ENCODE measurements around the gene MICU1.
A peak's percentile ranks its signal among the peaks of the same experiment; 100 is the strongest.
"Not testable (repeated sequence)": the region's sequence is repeated elsewhere in the genome, so short reads cannot be mapped to it uniquely, and the experiment has no call there.

MICU1 gene

DNA sequence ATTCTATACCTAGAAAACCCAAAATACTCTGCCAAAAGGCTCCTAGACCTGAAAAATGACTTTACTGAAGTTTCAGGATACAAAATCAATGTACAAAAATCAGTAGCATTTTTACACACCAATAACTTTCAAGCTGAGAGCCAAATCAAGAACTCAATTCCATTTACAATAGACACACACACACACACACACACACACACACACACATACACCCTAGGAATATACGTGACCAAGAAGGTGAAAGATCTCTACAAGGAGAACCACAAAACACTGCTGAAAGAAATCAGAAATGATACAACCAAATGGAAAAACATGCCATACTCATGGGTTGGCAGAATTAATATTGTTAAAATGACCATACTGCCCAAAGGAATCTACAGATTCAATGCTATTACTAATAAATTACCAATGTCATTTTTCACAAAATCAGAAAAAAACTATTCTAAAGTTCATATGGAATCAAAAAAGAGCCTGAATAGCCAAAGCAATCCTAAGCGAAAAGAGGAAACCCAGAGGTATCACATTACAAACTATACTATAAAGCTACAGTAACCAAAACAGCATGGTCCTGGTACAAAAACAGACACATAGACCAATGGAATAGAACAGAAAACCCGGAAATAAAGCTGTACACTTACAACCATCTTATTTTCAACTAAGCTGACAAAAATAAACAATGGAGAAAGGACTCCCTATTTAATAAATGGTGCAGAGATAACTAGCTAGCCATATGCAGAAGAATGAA is 122.0 kb downstream of the MICU1 start:
- DNase-seq (ENCODE audit: low read depth): no peak

DNA sequence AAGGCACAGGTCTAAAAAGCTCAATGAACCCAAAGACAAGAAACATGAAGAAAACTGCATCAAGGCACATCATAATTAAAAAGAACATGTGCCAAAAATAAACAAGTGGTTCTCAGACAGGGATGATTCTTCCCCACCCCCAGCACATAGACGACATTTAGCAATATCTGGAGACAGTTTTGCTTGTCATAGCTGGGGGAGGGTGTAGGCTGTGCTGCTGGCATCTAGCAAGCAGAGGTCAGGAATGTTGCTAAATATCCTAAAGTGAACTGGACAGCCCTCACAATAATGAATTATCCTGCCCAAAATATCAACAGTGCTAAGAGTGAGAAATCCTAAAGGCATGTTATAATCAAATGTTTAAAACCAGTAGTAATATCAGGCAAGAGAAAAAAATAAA is 122.6 kb downstream of the MICU1 start:
- DNase-seq (ENCODE audit: low read depth): peak; percentile 92

DNA sequence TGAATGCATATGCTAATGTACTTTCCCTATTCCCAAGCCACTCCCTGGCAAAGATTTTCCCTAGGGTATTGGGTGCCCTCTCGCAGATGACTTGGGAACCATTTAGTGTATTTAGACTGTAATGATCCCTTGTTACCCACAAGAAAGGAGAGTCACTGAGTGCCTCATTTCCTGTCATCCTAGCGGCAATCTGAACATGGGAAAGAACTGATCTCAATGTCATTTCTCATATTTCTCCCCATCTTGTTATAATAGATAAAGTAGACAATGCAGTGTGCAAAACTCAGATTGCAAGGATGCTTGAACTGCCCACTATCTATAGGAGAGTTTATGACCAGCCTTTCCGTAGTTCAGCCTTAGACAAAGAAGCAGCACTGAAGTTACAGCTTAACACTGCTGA is 123.3 kb downstream of the MICU1 start:
- peak; percentile 44 for DNase-seq (ENCODE audit: low read depth)

DNA sequence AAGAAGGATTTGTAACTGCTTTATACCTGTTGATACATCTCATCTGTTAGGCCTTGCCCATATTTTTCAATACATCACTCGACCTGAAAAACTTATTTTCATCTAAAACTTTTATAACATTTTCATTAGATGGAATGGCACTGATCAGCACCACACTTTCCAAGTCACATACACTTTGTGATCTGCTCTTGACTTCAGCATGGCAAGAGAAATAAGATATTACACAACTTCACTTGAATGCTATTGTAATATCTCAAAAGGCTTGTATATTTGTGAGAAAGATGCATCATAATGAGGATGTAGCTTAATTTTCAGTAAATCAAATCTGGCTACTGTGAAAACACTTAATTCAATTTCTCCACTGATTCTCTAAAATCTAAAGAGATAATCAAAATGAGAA is 126.2 kb downstream of the MICU1 start:
- no peak for DNase-seq (ENCODE audit: low read depth)

DNA sequence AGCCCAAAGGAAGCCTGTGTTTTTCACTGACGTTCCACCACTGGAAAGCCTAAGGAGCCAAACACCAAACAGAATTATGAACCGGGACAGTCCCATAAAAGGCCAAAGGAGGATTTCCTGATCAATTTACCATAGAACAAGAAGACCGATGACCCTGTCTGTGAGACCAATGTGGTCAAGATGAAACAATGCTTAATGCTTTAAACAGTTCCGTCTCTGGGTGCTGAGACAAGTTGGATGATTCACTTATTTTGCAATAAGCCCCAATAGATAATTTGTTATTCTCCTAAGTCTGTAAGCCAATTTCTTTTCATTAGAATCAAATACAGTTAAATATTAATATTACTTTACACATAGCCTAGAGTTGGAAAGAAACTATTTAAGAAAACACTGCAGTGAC is 134.9 kb downstream of the MICU1 start:
- DNase-seq (ENCODE audit: low read depth): no peak

DNA sequence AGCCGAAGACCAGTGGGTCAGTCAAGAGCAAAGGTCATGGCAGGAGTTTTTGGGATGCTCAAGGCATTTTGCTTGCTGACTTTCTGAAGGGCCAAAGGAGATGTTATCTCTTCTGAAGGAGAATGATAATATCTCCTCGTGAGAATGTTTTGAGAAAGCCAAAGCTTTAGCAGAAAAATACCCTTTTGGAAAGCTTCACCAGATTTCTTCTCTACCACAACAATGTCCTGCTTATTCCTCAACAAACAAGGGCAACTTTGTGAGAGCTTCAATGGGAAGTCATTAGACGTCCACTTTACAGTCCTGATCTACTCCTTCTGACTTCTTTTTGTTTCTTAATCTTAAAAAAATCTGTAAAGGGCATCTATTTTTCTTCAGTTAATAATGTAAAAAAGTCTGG is 138.4 kb downstream of the MICU1 start:
- no peak for DNase-seq (ENCODE audit: low read depth)

DNA sequence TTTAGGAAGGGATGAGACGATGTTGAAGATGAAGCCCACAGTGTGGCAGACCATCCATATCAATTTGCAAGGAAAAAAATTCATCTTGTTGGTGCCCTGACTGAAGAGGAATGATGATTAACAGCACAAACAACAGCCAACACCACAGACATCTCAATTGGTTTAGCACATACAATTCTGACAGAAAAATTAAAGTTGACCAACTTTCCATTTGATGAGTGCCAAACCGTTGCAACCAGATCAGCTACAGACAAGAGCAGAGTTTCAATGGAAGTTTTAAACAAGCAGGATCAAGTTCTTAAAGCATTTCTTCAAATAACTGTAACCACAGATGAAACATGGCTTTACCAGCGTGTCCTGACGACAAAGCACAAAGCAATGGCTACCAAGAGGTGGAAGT is 138.8 kb downstream of the MICU1 start:
- no peak for DNase-seq (ENCODE audit: low read depth)

DNA sequence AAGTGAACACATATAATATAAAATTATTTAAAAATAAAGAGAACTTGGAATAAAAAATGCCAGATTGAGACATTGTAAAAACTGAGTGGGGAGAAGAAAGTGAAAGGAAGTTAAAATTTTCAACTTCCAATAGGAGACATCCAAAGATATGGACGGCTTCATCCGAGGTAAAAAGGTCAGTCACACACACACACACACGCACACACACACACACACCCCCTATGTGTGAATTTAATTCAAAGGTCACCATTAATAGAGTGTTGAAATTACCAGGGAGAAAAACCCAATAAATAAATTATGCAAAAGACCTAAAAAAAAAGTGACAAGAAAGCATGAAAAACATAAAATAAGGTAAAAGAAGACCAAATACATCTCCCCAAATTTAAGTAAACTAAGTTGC is 140.2 kb downstream of the MICU1 start:
- DNase-seq (ENCODE audit: low read depth): no peak

DNA sequence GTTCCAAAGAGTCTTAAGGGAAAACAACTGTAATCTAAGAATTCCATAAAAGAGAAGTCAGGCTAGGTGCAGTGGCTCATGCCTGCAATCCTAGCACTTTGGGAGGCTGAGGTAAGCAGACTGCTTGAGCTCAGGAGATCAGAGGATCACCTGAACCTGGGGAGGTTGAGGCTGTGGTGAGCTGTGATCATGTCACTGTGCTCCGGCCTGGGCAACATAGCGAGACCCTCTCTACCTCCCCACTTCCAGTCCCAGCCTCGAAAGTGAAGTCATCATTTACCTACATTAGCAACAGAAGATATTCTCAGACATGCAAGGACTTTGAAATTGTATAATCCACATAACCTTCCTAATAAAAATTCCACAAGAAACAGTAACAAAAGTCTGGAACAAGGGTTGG is 141.4 kb downstream of the MICU1 start:
- DNase-seq (ENCODE audit: low read depth): no peak

DNA sequence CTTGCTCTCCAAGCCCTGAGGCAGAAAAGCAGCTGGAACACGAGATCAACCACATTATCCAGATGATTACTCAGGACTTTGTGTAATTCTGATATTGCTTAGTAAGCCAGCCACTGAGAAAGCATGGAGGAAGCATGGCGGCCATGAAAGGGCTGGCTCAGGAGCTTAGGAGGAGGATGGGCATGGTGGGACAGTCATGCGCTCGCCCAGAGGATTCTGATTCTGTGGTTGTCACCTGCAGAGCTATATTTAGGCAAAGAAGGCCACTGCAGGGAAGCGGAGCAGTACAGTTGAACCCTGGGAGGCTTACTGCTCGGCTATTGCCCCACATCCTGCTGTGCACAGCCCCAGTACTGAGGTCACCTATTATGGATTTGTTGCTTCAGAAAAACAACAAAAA is 142.4 kb downstream of the MICU1 start:
- DNase-seq (ENCODE audit: low read depth): no peak

DNA sequence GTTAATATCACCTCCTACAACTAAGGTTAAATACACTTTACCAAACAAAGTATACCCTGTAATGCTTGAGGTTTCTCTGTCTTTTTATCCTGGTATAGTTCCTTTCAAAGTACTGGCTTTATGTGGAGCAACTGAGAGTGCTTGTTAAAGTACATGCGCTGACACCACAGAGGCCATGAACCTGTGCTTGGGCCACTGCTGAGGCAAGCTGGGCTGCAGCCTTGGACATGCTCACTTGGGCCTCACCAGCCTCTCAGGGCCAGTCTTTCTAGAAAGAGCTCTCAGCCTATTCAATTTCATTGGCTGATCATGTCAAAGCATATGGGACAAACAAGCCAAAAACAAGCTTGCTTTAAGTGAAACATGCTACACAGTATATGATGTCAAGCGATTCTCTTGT is 145.0 kb downstream of the MICU1 start:
- no peak for DNase-seq (ENCODE audit: low read depth)

DNA sequence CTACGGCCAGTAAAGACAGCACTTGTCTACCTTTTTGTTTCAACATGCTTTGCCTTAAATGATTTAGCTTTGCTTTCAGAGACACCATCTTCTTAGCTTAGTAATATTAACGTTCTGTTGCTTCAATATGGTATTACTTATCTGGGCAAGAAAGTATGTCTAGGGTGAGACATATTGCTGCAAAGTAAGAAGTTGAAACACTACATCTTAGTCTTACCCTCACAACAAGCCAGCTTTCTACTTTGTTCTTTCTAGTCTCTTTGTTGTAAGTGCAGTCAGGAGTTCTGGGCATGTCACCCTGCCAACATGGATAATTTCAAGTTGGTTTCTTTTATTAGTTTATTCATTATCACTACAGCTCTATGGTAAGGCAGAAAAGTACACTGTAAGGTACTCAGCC is 148.4 kb downstream of the MICU1 start:
- DNase-seq (ENCODE audit: low read depth): no peak

DNA sequence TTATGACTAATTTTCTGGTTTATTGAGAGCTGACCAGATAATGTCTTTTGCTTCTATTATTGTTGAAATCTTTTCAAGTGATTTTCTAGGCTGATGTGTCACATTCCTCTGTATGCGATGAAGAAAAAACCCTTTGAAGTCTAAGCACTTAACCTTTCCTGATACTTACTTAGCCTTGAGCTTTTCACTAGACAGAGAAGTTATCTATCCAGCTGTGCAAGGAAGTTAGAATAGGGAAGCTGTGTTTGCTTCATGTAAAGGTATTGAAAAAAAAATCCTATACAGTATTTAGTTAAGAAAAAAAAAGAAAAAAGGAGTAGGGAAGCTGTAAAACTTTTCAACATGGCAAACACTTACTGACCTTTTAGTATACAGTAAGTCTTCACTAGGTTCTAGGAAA is 153.6 kb downstream of the MICU1 start:
- no peak for DNase-seq (ENCODE audit: low read depth)

DNA sequence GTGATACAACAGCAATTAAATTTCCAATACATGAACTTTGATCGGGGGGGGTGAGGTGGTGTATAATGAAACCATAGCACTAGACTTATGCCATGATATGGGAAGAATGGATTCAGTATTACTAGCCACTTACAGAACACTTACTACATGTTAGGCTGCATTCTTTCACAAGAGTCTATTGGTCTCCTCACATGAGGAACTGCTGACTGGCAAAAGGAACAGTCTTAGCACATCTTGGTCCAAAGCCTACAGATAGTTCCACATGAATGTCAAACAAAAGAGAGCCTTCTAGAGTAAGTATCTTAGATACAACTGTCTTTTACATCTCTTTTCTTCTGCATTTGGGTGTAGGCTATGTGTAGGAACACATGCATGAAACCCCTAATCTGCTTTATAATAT is 155.2 kb downstream of the MICU1 start:
- no peak for DNase-seq (ENCODE audit: low read depth)

DNA sequence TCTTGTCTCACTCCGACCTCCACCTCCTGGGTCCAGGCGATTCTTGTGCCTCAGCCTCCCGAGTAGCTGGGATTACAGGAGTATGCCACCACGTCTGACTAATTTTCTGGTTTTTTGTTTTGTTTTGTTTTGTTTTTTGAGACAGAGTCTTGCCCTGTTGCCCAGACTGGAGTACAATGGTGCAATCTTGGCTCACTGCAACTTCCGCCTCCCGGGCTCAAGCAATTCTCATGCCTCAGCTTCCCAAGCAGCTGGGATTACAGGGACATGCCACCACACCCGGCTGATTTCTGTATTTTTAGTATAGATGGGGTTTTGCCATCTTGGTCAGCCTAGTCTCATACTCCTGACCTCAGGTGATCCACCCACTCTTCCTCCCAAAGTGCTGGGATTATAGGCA is 158.8 kb downstream of the MICU1 start:
- not testable (repeated sequence) for DNase-seq (ENCODE audit: low read depth)

DNA sequence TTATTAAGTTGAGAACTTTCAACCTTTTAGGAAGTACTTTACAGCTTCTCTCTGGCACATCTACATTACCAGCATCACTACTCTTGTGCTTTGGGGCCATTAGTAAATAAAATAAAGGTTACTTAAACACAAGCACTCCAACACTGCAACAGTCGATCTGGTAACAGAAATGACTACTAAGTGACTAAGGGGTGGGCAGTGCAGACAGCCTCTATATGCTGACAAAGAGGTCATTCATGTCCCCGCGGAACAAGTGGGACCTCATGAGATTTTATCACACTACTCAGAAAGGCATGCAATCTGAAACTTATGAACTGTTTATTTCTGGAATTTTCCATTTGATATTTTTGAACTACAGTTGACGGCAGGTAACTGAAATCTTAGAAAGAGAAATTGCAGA is 159.9 kb downstream of the MICU1 start:
- peak; percentile 11 for DNase-seq (ENCODE audit: low read depth)

DNA sequence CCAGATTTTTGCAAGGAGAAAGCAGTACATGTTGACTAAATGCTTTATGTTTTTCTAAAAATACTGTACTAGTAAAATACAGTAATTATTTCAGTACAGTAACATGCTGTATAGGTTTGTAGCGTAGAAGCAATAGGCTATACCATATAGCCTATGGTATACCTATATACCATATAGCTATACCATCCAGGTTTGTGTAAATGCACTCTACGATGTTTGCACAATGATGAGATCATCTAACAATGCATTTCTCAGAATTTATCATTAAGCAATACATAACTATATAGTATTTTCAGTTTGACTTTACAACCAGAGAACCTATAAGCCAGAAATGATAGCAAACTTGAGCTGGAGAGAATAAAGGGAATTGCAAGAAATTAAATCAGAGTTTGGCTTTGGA is 161.4 kb downstream of the MICU1 start:
- no peak for DNase-seq (ENCODE audit: low read depth)

DNA sequence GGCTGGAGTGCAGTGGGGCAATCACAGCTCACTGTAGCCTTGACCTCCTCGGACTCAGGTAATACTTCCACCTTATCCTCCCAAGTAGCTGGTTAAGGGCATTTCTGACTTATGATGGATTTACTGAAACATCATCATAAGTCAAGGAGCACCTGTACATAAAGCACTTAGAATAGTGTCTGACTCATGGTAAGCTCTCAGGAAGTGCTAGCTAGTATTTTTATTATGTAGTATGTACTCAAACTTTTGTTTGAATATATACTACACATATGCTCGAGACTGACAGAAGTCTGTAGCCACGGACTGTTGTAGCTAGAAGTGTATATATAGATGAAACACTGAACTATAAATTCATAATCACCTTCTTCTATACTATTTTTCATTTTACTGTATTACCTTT is 163.6 kb downstream of the MICU1 start:
- DNase-seq (ENCODE audit: low read depth): no peak

DNA sequence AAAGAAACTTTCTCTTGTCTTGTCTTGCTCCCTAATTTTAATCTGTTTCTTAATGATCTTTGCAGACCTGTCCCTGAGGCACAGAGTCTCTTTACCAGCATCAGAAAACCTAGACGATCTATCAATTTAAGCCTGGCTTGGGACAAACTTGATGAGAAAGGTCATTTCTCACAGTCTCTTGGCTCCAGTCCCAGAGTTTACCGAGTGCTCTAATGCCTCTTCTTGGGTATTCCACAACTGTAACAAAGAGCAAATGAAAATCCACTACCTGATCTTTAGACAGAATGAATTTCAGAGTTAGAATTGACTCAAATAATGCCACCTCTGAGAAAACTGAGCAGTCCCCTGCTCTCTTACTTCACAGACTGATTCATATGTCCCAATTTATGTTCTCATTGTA is 164.8 kb downstream of the MICU1 start:
- DNase-seq (ENCODE audit: low read depth): no peak

DNA sequence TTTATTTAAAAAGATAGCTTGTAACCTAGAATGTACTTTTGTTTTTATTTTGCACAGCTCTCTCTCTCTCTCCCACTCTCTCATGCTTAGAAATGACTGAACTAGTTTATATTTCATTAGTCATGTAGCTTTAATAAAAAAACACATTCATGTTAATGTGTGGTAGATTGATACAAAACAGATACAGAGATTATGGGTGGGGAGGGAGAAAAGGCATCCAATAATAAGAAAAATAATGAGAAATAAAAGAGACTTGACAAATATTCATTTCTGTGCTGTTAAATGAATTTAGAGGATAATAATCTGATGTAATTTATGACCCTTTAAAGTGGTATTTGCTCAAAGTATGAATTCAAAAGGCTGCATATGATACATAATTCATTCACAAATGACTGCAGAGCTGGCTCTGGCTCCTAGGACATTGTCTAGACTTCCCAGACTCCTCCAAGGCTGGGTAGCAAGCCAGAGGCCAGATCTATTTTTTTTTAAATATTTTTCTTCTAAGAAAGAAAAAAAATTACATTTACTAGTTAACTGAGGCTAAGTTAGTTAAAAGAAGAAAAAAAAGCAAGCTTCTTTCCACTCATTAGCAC is 165.5 kb downstream of the MICU1 start:
- DNase-seq (ENCODE audit: low read depth): no peak

DNA sequence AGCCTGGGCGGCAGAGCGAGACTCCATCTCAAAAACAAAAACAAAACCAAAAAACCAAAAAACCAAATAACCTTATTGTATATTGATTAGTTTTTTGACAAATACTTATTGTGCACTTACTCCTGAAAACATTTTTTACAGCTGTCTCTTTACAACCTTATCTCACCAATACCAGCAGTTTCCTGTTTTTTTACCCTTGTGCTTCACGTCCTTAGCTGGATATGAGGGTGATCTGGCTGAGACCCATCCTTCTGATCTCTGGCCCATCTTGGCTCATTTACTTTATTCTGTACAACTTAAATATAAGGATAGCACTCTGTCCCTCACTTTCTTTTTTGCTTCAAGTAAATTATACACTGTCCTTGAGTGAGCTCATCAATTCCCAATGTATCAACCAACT is 166.6 kb downstream of the MICU1 start:
- no peak for DNase-seq (ENCODE audit: low read depth)

DNA sequence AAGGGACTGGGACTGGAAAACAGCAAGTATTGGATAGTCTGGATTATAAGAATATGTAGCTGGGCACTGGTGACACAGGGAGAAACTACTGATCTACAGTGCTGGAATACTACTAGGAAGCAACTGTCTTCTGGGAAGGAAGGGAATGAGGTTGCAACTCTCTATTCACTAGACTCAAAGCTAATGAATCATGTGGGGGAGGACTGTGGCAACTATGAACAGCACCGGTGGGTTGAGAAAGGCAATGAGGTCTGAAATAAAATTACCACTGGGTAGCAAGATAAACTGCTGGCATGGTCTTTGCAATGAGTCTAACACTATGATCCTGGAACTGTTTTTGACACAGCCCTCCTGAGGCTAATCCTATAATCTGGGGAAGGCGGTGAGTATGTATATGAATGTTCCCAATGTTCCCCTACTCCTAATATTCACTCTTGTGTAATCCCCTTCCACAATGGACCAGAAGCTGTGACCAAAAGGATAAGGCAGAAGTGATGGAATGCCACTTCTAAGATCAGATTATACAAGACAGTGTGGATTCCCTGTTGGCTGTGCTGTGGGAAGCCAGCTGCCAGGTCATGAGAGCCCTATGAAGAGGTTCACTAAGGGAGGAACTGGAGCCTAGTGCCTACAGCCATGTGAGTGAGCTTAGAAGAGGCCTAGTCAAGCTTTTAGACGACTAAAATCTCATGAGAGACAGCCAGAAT is 169.8 kb downstream of the MICU1 start:
- peak; percentile 7 for DNase-seq (ENCODE audit: low read depth)

DNA sequence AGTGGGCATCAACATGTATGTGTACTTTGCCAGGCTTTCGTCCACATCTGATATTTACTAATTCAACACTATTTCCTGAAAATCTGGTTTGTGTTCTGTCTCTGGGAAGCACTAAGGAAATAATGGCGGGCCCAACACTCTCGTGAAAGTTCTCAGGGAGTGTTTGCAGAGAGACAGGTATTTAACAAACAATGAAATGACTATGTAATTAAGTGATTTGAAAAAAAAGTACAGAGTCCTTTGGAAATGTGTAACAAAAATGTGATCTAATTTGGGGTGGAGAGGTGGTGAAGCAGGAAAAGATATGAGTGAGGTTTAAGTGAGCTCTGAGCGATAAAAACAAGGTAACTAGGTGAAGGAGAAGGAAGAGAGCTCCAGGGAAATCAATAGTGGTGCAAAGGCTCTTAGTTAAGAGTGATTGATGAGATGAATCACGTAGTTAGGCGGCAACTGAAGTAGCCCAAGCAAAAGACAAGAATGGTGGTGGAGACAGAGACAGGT is 175.9 kb downstream of the MICU1 start:
- DNase-seq (ENCODE audit: low read depth): no peak

All from EH (cell line).